HepG2 (cell line): ENCODE data around the gene ELP1. TPM values are rescaled to one million over a fixed set of nuclear protein-coding genes. Genes with fewer than 3 reads are reported as not detected.

ENCODE experiments used
- ATAC-seq: fragments of 200-7000 bp; cut with Tn5 transposase; 3 replicates; pipeline ENCODE4 v1.9.1; 2020; ENCODE audit warnings: mild to moderate bottlenecking, moderate library complexity
- BruUV-seq: library from RNA; stranded (reverse); fragments of 400-500 nt; replicated peaks from 2 replicates; lab custom pipeline; 2021; lab: Mats Ljungman, UMichigan
- CTCF ChIA-PET: fragments of 300-600 bp; formaldehyde crosslinking; extraction: SDS; loops from one replicate; lab custom pipeline; 2021; ENCODE audit warnings: low total read pairs, inconsistent platforms, low intra/inter-chr PET ratio; lab: Yijun Ruan, JAX
- POLR2A ChIA-PET: fragments of 350-600 bp; sonication (Branson Sonifier 250); formaldehyde crosslinking; loops from one replicate; lab custom pipeline; 2020; ENCODE audit warnings: antibody characterized with exemption, inconsistent platforms; lab: Yijun Ruan, JAX
- DNase-seq: peaks from one replicate; pipeline ENCODE4 v3.0.0-alpha.2; 2015; ENCODE audit warnings: low spot score
- FAIRE-seq: peaks from 3 replicates; lab custom pipeline; 2011; peaks lifted over from hg19 to GRCh38; lab: Jason Lieb, UNC
- H2AFZ ChIP-seq: one replicate; pipeline ENCODE4 v1.6.1; 2011; ENCODE audit warnings: low read length, inconsistent platforms
- H3K27ac ChIP-seq: fragments of 300-600 bp; 3 replicates; pipeline ENCODE4 v1.8.0; 2011; ENCODE audit warnings: mixed run types, mild to moderate bottlenecking, mixed read lengths, low read length, inconsistent platforms; ENCODE audit not compliant: insufficient read depth; ENCODE audit errors: extremely low read length
- H3K27me3 ChIP-seq, 2 experiments: fragments of 200-600 bp in 1 of 2; 2 replicates in 1 of 2; 3 replicates in 1 of 2; pipeline versions ENCODE4 v1.6.0 to v1.8.0; 2011; ENCODE audit warnings: low read length in 2 of 2, mild to moderate bottlenecking in 2 of 2, moderate library complexity in 2 of 2, inconsistent platforms in 1 of 2; ENCODE audit not compliant: insufficient read depth in 2 of 2, control insufficient read depth in 1 of 2
- H3K36me3 ChIP-seq, 2 experiments: fragments of 200-600 bp in 1 of 2; replicated peaks in 1 of 2; 2 replicates in 1 of 2; 3 replicates in 1 of 2; pipeline versions ENCODE4 v1.5.1 to v1.8.0; 2011; ENCODE audit warnings: low read length in 2 of 2, inconsistent platforms in 1 of 2; ENCODE audit not compliant: insufficient read depth in 2 of 2, control insufficient read depth in 1 of 2
- H3K4me1 ChIP-seq: 2 replicates; pipeline ENCODE4 v1.5.1; 2012; ENCODE audit warnings: low read length, inconsistent platforms; ENCODE audit not compliant: insufficient read depth
- H3K4me2 ChIP-seq: 2 replicates; pipeline ENCODE4 v1.6.0; 2011; ENCODE audit warnings: low read depth, low read length, inconsistent platforms
- H3K4me3 ChIP-seq, 3 experiments: fragments of 200-600 bp in 1 of 3; sonication (generic), shearing (Covaris generic) in 1 of 3; replicated peaks in 1 of 3; 2 replicates each; pipeline ENCODE4 v1.5.1; 2011 to 2016; ENCODE audit warnings: low read length in 3 of 3, inconsistent platforms in 2 of 3, low read depth in 2 of 3, mild to moderate bottlenecking in 2 of 3, control low read depth in 1 of 3, mixed read lengths in 1 of 3; ENCODE audit not compliant: insufficient read depth in 1 of 3
- H3K79me2 ChIP-seq: one replicate; pipeline ENCODE4 v1.6.1; 2011; ENCODE audit warnings: low read length, inconsistent platforms; ENCODE audit not compliant: insufficient read depth
- H3K9ac ChIP-seq: 2 replicates; pipeline ENCODE4 v1.6.0; 2011; ENCODE audit warnings: mild to moderate bottlenecking, low read depth, low read length, inconsistent platforms; ENCODE audit not compliant: insufficient read depth
- H3K9me3 ChIP-seq: 2 replicates; pipeline ENCODE4 v1.5.1; 2012; ENCODE audit warnings: mild to moderate bottlenecking, low read length
- H4K20me1 ChIP-seq: 2 replicates; pipeline ENCODE4 v1.6.0; 2011; ENCODE audit warnings: inconsistent platforms, mild to moderate bottlenecking, low read length, moderate library complexity; ENCODE audit not compliant: insufficient read depth
- GABPA ChIP-seq, 2 experiments: IDR thresholded peaks; 2 replicates each; pipeline ENCODE4 v1.6.1; 2011 to 2016; ENCODE audit warnings: low read depth in 2 of 2, low read length in 1 of 2, missing biosample characterization in 1 of 2, missing genetic modification characterization in 1 of 2
- JUN ChIP-seq: sonication (generic); formaldehyde crosslinking; IDR thresholded peaks from 2 replicates; pipeline ENCODE4 v1.4.0; 2020; ENCODE audit warnings: mild to moderate bottlenecking, missing genetic modification reagents
- JUNB ChIP-seq: sonication (generic); formaldehyde crosslinking; IDR thresholded peaks from 2 replicates; pipeline ENCODE4 v1.8.0; 2022; ENCODE audit warnings: missing genetic modification reagents, mild to moderate bottlenecking, borderline replicate concordance
- ZNF101 ChIP-seq: sonication (generic); formaldehyde crosslinking; IDR thresholded peaks from 2 replicates; pipeline ENCODE4 v1.4.0; 2020; ENCODE audit warnings: mild to moderate bottlenecking, low read depth, missing genetic modification reagents, borderline replicate concordance
- ZNF18 ChIP-seq: sonication (generic); formaldehyde crosslinking; IDR thresholded peaks from 2 replicates; pipeline ENCODE4 v1.8.0; 2022; ENCODE audit warnings: mild to moderate bottlenecking, missing genetic modification reagents; ENCODE audit not compliant: insufficient replicate concordance
- ZNF513 ChIP-seq: sonication (generic); formaldehyde crosslinking; conservative IDR thresholded peaks from 2 replicates; pipeline ENCODE4 v1.5.0; 2020; ENCODE audit warnings: missing genetic modification reagents
- ZNF549 ChIP-seq: sonication (generic); formaldehyde crosslinking; IDR thresholded peaks from 2 replicates; pipeline ENCODE4 v1.5.0; 2020; ENCODE audit warnings: missing genetic modification reagents
- WGBS: methylation state at CpG from one replicate; pipeline ENCODE4 v1.1.6; 2017; ENCODE audit warnings: low lambda C conversion rate; 5-methylcytosine and 5-hydroxymethylcytosine counted together
- in situ Hi-C: cut with HindIII; loops from 2 replicates; pipeline ENCODE4 v1.10.0; 2017; ENCODE audit warnings: low pct_unique_long_range_greater_than_20kb; ENCODE audit not compliant: extremely low pct_ligation_motif_present
- intact Hi-C: fragments of 100-400 bp; cut with micrococcal nuclease; formaldehyde crosslinking; loops from one replicate; pipeline ENCODE4 v1.10.0; 2022; ENCODE audit not compliant: unreplicated experiment
- polyA plus RNA-seq, 8 experiments: library from polyadenylated mRNA; depleted of rRNA in 3 of 8; stranded (reverse) in 7 of 8; unstranded in 1 of 8; fragments of >200 nt; fragmentation: Illumina TruSeq in 4 of 8; extraction: Trizol in 4 of 8; gene quantifications; 2 replicates each; pipeline versions ENCODE4 v1.2.1 to v1.2.3, GENCODE V29; 2011 to 2016; ENCODE audit warnings: low read depth in 4 of 8, missing spikeins in 1 of 8, mixed read lengths in 1 of 8; ENCODE audit not compliant: insufficient read depth in 1 of 8
- total RNA-seq, 5 experiments: library from RNA; depleted of rRNA; stranded (reverse); fragments of >200 nt; fragmentation: Illumina TruSeq; extraction: Trizol; gene quantifications; 2 replicates each; pipeline ENCODE4 v1.2.3, GENCODE V29; 2016; ENCODE audit warnings: low read depth in 1 of 5
- TF ChIP-seq, protein P1 (sequence below): sonication (generic); formaldehyde crosslinking; IDR thresholded peaks from 2 replicates; pipeline ENCODE4 v1.4.0; 2020; ENCODE audit warnings: missing genetic modification reagents, borderline replicate concordance
- TF ChIP-seq, protein P2 (sequence below), 2 experiments: sonication (generic) in 1 of 2; formaldehyde crosslinking in 1 of 2; IDR thresholded peaks; 2 replicates each; pipeline versions ENCODE4 v1.4.0 to v1.6.1; 2018 to 2020; ENCODE audit warnings: missing genetic modification reagents in 2 of 2, borderline replicate concordance in 1 of 2, low read depth in 1 of 2, mild to moderate bottlenecking in 1 of 2, missing biosample characterization in 1 of 2

The ELP1 gene
- total and polyA plus RNA-seq, 2 of the 13 experiments (the other 11 are each of a cell fraction or from before 2014, with no cell fraction given), result 157 to 275 TPM

DNA sequence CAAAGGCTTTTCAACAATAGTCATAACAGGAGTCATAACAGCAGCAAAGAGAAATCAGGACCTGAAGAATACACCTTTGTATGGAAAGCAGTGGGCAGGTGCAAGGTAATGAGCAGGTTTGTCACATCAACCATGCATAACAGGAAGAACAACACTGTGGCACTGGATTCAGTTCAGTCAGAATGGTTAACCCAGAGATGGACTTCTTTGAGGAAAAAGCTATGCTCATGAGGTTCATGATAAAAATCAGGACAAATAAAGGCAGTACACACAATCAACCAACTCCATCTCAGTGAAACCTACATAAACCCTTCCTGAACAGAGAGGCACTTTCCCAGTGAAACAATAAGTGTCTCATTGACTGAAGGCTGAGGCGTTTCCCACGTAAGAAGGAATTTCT lies 27.2 kb upstream of the ELP1 start:
- 98% methylated on average over 2 of the region's 2 CpGs for WGBS
- Histone ChIP-seq H3K9me3 (no peaks in the 10 kb centered on the region), H3K27ac (no peak overlapping the region), H3K4me3 (no peak overlapping the region), H3K4me2 (no peak overlapping the region), H3K79me2 (no peaks in the 10 kb centered on the region), H3K9ac (no peak overlapping the region), H3K4me1 (no peaks in the 10 kb centered on the region), H3K27me3 (no peaks in the 10 kb centered on the region), H2AFZ (no peak overlapping the region), H4K20me1 (no peaks in the 10 kb centered on the region), H3K36me3 (peaks cover 8 to 19% of the 10 kb centered on the region in 2 experiments; a peak in 4 of 5 replicates)
- TF ChIP-seq GABPA (IDR thresholded peaks at IDR 0.05; ENCODE audit: low read depth, low read length) (no peak), GABPA (CRISPR knock-in tag; IDR thresholded peaks at IDR 0.05; ENCODE audit: low read depth) (no peak), ZNF18 (CRISPR knock-in tag) (no peak), JUN (CRISPR knock-in tag) (no peak), ZNF513 (CRISPR knock-in tag) (no peak), JUNB (no peak), ZNF101 (CRISPR knock-in tag) (no peak), ZNF549 (no peak)
- TF ChIP-seq, protein P1, sequence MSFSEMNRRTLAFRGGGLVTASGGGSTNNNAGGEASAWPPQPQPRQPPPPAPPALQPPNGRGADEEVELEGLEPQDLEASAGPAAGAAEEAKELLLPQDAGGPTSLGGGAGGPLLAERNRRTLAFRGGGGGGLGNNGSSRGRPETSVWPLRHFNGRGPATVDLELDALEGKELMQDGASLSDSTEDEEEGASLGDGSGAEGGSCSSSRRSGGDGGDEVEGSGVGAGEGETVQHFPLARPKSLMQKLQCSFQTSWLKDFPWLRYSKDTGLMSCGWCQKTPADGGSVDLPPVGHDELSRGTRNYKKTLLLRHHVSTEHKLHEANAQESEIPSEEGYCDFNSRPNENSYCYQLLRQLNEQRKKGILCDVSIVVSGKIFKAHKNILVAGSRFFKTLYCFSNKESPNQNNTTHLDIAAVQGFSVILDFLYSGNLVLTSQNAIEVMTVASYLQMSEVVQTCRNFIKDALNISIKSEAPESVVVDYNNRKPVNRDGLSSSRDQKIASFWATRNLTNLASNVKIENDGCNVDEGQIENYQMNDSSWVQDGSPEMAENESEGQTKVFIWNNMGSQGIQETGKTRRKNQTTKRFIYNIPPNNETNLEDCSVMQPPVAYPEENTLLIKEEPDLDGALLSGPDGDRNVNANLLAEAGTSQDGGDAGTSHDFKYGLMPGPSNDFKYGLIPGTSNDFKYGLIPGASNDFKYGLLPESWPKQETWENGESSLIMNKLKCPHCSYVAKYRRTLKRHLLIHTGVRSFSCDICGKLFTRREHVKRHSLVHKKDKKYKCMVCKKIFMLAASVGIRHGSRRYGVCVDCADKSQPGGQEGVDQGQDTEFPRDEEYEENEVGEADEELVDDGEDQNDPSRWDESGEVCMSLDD, result no peak
- TF ChIP-seq, protein P2, sequence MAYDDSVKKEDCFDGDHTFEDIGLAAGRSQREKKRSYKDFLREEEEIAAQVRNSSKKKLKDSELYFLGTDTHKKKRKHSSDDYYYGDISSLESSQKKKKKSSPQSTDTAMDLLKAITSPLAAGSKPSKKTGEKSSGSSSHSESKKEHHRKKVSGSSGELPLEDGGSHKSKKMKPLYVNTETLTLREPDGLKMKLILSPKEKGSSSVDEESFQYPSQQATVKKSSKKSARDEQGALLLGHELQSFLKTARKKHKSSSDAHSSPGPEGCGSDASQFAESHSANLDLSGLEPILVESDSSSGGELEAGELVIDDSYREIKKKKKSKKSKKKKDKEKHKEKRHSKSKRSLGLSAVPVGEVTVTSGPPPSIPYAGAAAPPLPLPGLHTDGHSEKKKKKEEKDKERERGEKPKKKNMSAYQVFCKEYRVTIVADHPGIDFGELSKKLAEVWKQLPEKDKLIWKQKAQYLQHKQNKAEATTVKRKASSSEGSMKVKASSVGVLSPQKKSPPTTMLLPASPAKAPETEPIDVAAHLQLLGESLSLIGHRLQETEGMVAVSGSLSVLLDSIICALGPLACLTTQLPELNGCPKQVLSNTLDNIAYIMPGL (CRISPR knock-in tag; IDR thresholded peaks at IDR 0.05; ENCODE audit: borderline replicate concordance in 1 of 2, low read depth in 1 of 2), result no peak
- FAIRE-seq, result no peak
- intact Hi-C loops, result no loop called here
- DNase-seq, result no peak
- no peak for ATAC-seq
- in situ Hi-C loops, result no loop called here
- CTCF ChIA-PET, result no interaction called here
- BruUV-seq, result no TSS peak
- POLR2A ChIA-PET, result no interaction called here
